ENCODE results near the gene CENPB.

Gene CENPB

GRCh38 chr20:3745686-3746173, 40.8 kb downstream of the CENPB start:
- no peak for FAIRE-seq

- FAIRE-seq: no peak
Measured at GRCh38 chr20:3744806-3745685, 41.5 kb downstream of the CENPB start.

GRCh38 chr20:3744037-3744436, 42.5 kb downstream of the CENPB start:
- no peak for FAIRE-seq

GRCh38 chr20:3743251-3743650, 43.3 kb downstream of the CENPB start:
- no peak for FAIRE-seq

GRCh38 chr20:3741836-3742458, 44.6 kb downstream of the CENPB start:
- FAIRE-seq: no peak

- no peak for FAIRE-seq
Measured at GRCh38 chr20:3740615-3741301, 45.8 kb downstream of the CENPB start.

GRCh38 chr20:3739926-3740451, 46.6 kb downstream of the CENPB start:
- no peak for FAIRE-seq

GRCh38 chr20:3739054-3739925, 47.2 kb downstream of the CENPB start:
- no peak for FAIRE-seq

- no peak for FAIRE-seq
Measured at GRCh38 chr20:3738111-3739053, 48.2 kb downstream of the CENPB start.

GRCh38 chr20:3735768-3736167, 50.8 kb downstream of the CENPB start:
- no peak for FAIRE-seq

GRCh38 chr20:3734111-3734843, 52.3 kb downstream of the CENPB start:
- no peak for FAIRE-seq

Data from G401.6 (cell line).